Activated CD8-positive, alpha-beta memory T cell treated with anti-CD3 and anti-CD28 coated beads for 48 hours (primary cell): Measurements from ENCODE around the gene S100A6.
"Not testable (repeated sequence)": the region's sequence is repeated elsewhere in the genome, so short reads cannot be mapped to it uniquely, and the experiment has no call there.

ENCODE experiments used
- DNase-seq, 3 experiments: peaks; one replicate each; pipeline ENCODE4 v3.0.0-alpha.2; 2020; ENCODE audit warnings: low read depth in 2 of 3, low spot score in 2 of 3

Gene S100A6

GRCh38 chr1:153532769-153533599, 2.8 kb downstream of the S100A6 start:
- DNase-seq, result peak; percentile 47 to 77 (median 60)

- DNase-seq, result no peak
Measured at GRCh38 chr1:153532181-153532580, 3.6 kb downstream of the S100A6 start.

- DNase-seq, result no peak
Measured at GRCh38 chr1:153531638-153532037, 4.2 kb downstream of the S100A6 start.

GRCh38 chr1:153527683-153528040, 8.1 kb downstream of the S100A6 start:
- DNase-seq, result no peak

- no peak for DNase-seq
Measured at GRCh38 chr1:153527023-153527682, 8.6 kb downstream of the S100A6 start.

GRCh38 chr1:153526132-153526543, 9.7 kb downstream of the S100A6 start:
- DNase-seq, result no peak

GRCh38 chr1:153525088-153525728, 10.6 kb downstream of the S100A6 start:
- no peak for DNase-seq

- DNase-seq, result not testable (repeated sequence)
Measured at GRCh38 chr1:153522353-153523048, 13.3 kb downstream of the S100A6 start.

GRCh38 chr1:153521808-153522207, 14.0 kb downstream of the S100A6 start:
- DNase-seq, result not testable (repeated sequence)

GRCh38 chr1:153520818-153521476, 14.8 kb downstream of the S100A6 start:
- no peak for DNase-seq

- DNase-seq, result not testable (repeated sequence)
Measured at GRCh38 chr1:153520137-153520691, 15.6 kb downstream of the S100A6 start.

GRCh38 chr1:153519242-153519641, 16.5 kb downstream of the S100A6 start:
- no peak for DNase-seq

GRCh38 chr1:153515504-153516394, 20.0 kb downstream of the S100A6 start:
- no peak for DNase-seq

- no peak for DNase-seq
Measured at GRCh38 chr1:153513666-153514065, 22.1 kb downstream of the S100A6 start.

GRCh38 chr1:153513023-153513422, 22.8 kb downstream of the S100A6 start:
- no peak for DNase-seq

- peak; percentile 51 to 72 (median 70) for DNase-seq
Measured at GRCh38 chr1:153510984-153511410, 24.8 kb downstream of the S100A6 start.

GRCh38 chr1:153509729-153510354, 25.9 kb downstream of the S100A6 start:
- DNase-seq, result peak in 2 of 3 experiments; percentile 33 to 55

GRCh38 chr1:153509036-153509435, 26.8 kb downstream of the S100A6 start:
- DNase-seq, result no peak
